ENCODE measurements around the gene RAB3GAP1. TPM values are rescaled to one million over a fixed set of nuclear protein-coding genes. Genes with fewer than 3 reads are reported as not detected.
A peak's percentile ranks its signal among the peaks of the same experiment; 100 is the strongest.
"Not testable (repeated sequence)": the region's sequence is repeated elsewhere in the genome, so short reads cannot be mapped to it uniquely, and the experiment has no call there.

The RAB3GAP1 gene
- total RNA-seq, 1 donor from 2014 or later, result 23.4 TPM

GRCh38 chr2:135030826-135031225 lies 21.3 kb upstream of the RAB3GAP1 start:
- intact Hi-C loops (cut with micrococcal nuclease), result no loop called here
- H3K4me3 Mint-ChIP-seq, result no peak overlapping the region
- no peaks in the 10 kb centered on the region for H3K9me3 Mint-ChIP-seq
- no peaks in the 10 kb centered on the region for H3K36me3 Mint-ChIP-seq (ENCODE audit: low read depth)
- DNase-seq (ENCODE audit: low spot score), result no peak
- no peaks in the 10 kb centered on the region for H3K4me1 Mint-ChIP-seq (ENCODE audit: low read depth)
- H3K27me3 Mint-ChIP-seq (ENCODE audit: insufficient read depth), result peaks cover 4% of the 10 kb centered on the region
- H3K27ac Mint-ChIP-seq, result no peak overlapping the region

- H3K36me3 Mint-ChIP-seq (ENCODE audit: low read depth); H3K9me3 Mint-ChIP-seq; H3K27me3 Mint-ChIP-seq (ENCODE audit: insufficient read depth); DNase-seq (ENCODE audit: low spot score); intact Hi-C loops (cut with micrococcal nuclease); H3K27ac Mint-ChIP-seq; H3K4me3 Mint-ChIP-seq; H3K4me1 Mint-ChIP-seq (ENCODE audit: low read depth): not testable (repeated sequence)
These were observed 18.9 kb upstream of the RAB3GAP1 start for GRCh38 chr2:135033216-135033615.

GRCh38 chr2:135037831-135038230 lies 14.3 kb upstream of the RAB3GAP1 start:
- Mint-ChIP-seq H3K4me1 (ENCODE audit: low read depth) (no peaks in the 10 kb centered on the region), H3K27ac (no peak overlapping the region), H3K9me3 (no peaks in the 10 kb centered on the region), H3K27me3 (ENCODE audit: insufficient read depth) (peaks cover 5% of the 10 kb centered on the region), H3K4me3 (no peak overlapping the region), H3K36me3 (ENCODE audit: low read depth) (no peaks in the 10 kb centered on the region)
- intact Hi-C loops (cut with micrococcal nuclease), result no loop called here
- no peak for DNase-seq (ENCODE audit: low spot score)

GRCh38 chr2:135043345-135043744 lies 8.7 kb upstream of the RAB3GAP1 start:
- DNase-seq (ENCODE audit: low spot score), result no peak
- intact Hi-C loops (cut with micrococcal nuclease), result no loop called here
- no peaks in the 10 kb centered on the region for H3K36me3 Mint-ChIP-seq (ENCODE audit: low read depth)
- peaks cover 7% of the 10 kb centered on the region for H3K27me3 Mint-ChIP-seq (ENCODE audit: insufficient read depth)
- no peaks in the 10 kb centered on the region for H3K9me3 Mint-ChIP-seq
- no peaks in the 10 kb centered on the region for H3K4me1 Mint-ChIP-seq (ENCODE audit: low read depth)
- H3K4me3 Mint-ChIP-seq, result no peak overlapping the region
- no peak overlapping the region for H3K27ac Mint-ChIP-seq

- Mint-ChIP-seq H3K9me3 (no peaks in the 10 kb centered on the region), H3K27me3 (ENCODE audit: insufficient read depth) (peaks cover 2% of the 10 kb centered on the region), H3K4me3 (no peak within 1 kb of the TSS), H3K4me1 (ENCODE audit: low read depth) (peaks cover 15% of the 10 kb centered on the region), H3K36me3 (ENCODE audit: low read depth) (peaks cover 1% of the 10 kb centered on the region), H3K27ac (no peak within 1 kb of the TSS)
- no peak for DNase-seq (ENCODE audit: low spot score)
- intact Hi-C loops (cut with micrococcal nuclease), result no loop called here
These were observed 4.8 kb upstream of the RAB3GAP1 start, which contains the start of gene MAP3K19 for GRCh38 chr2:135047300-135047699. Gene MAP3K19, minus strand, starts transcription at chr2:135047447. Its CDS starts 22,800 bp downstream, at chr2:135024647.

GRCh38 chr2:135048122-135048521 lies 4.0 kb upstream of the RAB3GAP1 start:
- H3K4me3 Mint-ChIP-seq, result no peak overlapping the region
- peaks cover 1% of the 10 kb centered on the region for H3K36me3 Mint-ChIP-seq (ENCODE audit: low read depth)
- H3K9me3 Mint-ChIP-seq, result no peaks in the 10 kb centered on the region
- peaks cover 3% of the 10 kb centered on the region for H3K27me3 Mint-ChIP-seq (ENCODE audit: insufficient read depth)
- DNase-seq (ENCODE audit: low spot score), result no peak
- H3K27ac Mint-ChIP-seq, result no peak overlapping the region
- intact Hi-C loops (cut with micrococcal nuclease), result no loop called here
- peaks cover 21% of the 10 kb centered on the region for H3K4me1 Mint-ChIP-seq (ENCODE audit: low read depth)

GRCh38 chr2:135050132-135050531 lies 2.0 kb upstream of the RAB3GAP1 start:
- H3K27me3 Mint-ChIP-seq (ENCODE audit: insufficient read depth), result peaks cover 1% of the 10 kb centered on the region
- peak overlapping the region; percentile 72 for H3K4me3 Mint-ChIP-seq
- H3K27ac Mint-ChIP-seq, result no peak overlapping the region
- intact Hi-C loops (cut with micrococcal nuclease), result loop anchor here (5.0 kb wide), 4 partner anchors 43 to 1082 kb away; no protein-coding TSS in a partner anchor
- H3K4me1 Mint-ChIP-seq (ENCODE audit: low read depth), result peaks cover 42% of the 10 kb centered on the region
- H3K9me3 Mint-ChIP-seq, result no peaks in the 10 kb centered on the region
- H3K36me3 Mint-ChIP-seq (ENCODE audit: low read depth), result peaks cover 10% of the 10 kb centered on the region
- no peak for DNase-seq (ENCODE audit: low spot score)

- Mint-ChIP-seq H3K27ac (peak overlapping the region; percentile 78), H3K4me1 (ENCODE audit: low read depth) (peaks cover 44% of the 10 kb centered on the region), H3K36me3 (ENCODE audit: low read depth) (peaks cover 12% of the 10 kb centered on the region), H3K27me3 (ENCODE audit: insufficient read depth) (peaks cover 1% of the 10 kb centered on the region), H3K4me3 (peak overlapping the region; percentile 72), H3K9me3 (no peaks in the 10 kb centered on the region)
- intact Hi-C loops (cut with micrococcal nuclease), result loop anchor here (5.0 kb wide), 4 partner anchors 43 to 1082 kb away; no protein-coding TSS in a partner anchor
- no peak for DNase-seq (ENCODE audit: low spot score)
These were observed 1.4 kb upstream of the RAB3GAP1 start for GRCh38 chr2:135050684-135051083.

GRCh38 chr2:135052997-135053474 lies 944 bp downstream of the RAB3GAP1 start:
- intact Hi-C loops (cut with micrococcal nuclease), result loop anchor here (1.0 to 5.0 kb wide), 21 partner anchors 46 to 1331 kb away; partner anchors contain the start of genes CCNT2, CXCR4, MCM6 and R3HDM1
- DNase-seq (ENCODE audit: low spot score), result peak; percentile 16
- peaks cover 18% of the 10 kb centered on the region for H3K36me3 Mint-ChIP-seq (ENCODE audit: low read depth)
- no peaks in the 10 kb centered on the region for H3K9me3 Mint-ChIP-seq
- H3K27me3 Mint-ChIP-seq (ENCODE audit: insufficient read depth), result peaks cover 1% of the 10 kb centered on the region
- H3K4me1 Mint-ChIP-seq (ENCODE audit: low read depth), result peaks cover 61% of the 10 kb centered on the region
- H3K27ac Mint-ChIP-seq, result peak overlapping the region; percentile 99
- peak overlapping the region; percentile 92 for H3K4me3 Mint-ChIP-seq

GRCh38 chr2:135055182-135055786 lies 3.2 kb downstream of the RAB3GAP1 start:
- H3K9me3 Mint-ChIP-seq, result no peaks in the 10 kb centered on the region
- H3K4me3 Mint-ChIP-seq, result peak overlapping the region; percentile 75
- H3K4me1 Mint-ChIP-seq (ENCODE audit: low read depth), result peaks cover 70% of the 10 kb centered on the region
- intact Hi-C loops (cut with micrococcal nuclease), result no loop called here
- peaks cover 1% of the 10 kb centered on the region for H3K27me3 Mint-ChIP-seq (ENCODE audit: insufficient read depth)
- DNase-seq (ENCODE audit: low spot score), result no peak
- no peak overlapping the region for H3K27ac Mint-ChIP-seq
- H3K36me3 Mint-ChIP-seq (ENCODE audit: low read depth), result peaks cover 31% of the 10 kb centered on the region

- H3K27me3 Mint-ChIP-seq (ENCODE audit: insufficient read depth), result peaks cover 1% of the 10 kb centered on the region
- H3K27ac Mint-ChIP-seq, result no peak overlapping the region
- intact Hi-C loops (cut with micrococcal nuclease), result no loop called here
- no peak overlapping the region for H3K4me3 Mint-ChIP-seq
- DNase-seq (ENCODE audit: low spot score), result no peak
- H3K9me3 Mint-ChIP-seq, result no peaks in the 10 kb centered on the region
- H3K4me1 Mint-ChIP-seq (ENCODE audit: low read depth), result peaks cover 60% of the 10 kb centered on the region
- peaks cover 42% of the 10 kb centered on the region for H3K36me3 Mint-ChIP-seq (ENCODE audit: low read depth)
These were observed 4.7 kb downstream of the RAB3GAP1 start for GRCh38 chr2:135056790-135057189.

GRCh38 chr2:135059577-135059976 lies 7.5 kb downstream of the RAB3GAP1 start:
- Mint-ChIP-seq H3K36me3 (ENCODE audit: low read depth) (peaks cover 58% of the 10 kb centered on the region), H3K27me3 (ENCODE audit: insufficient read depth) (no peaks in the 10 kb centered on the region), H3K4me3 (no peak overlapping the region), H3K4me1 (ENCODE audit: low read depth) (peaks cover 39% of the 10 kb centered on the region), H3K27ac (no peak overlapping the region), H3K9me3 (peaks cover 17% of the 10 kb centered on the region)
- intact Hi-C loops (cut with micrococcal nuclease), result no loop called here
- no peak for DNase-seq (ENCODE audit: low spot score)

- H3K4me3 Mint-ChIP-seq, result no peak overlapping the region
- no peaks in the 10 kb centered on the region for H3K27me3 Mint-ChIP-seq (ENCODE audit: insufficient read depth)
- intact Hi-C loops (cut with micrococcal nuclease), result loop anchor here (1.0 kb wide), 1 partner anchor 9 kb away; no protein-coding TSS in a partner anchor
- DNase-seq (ENCODE audit: low spot score), result no peak
- H3K36me3 Mint-ChIP-seq (ENCODE audit: low read depth), result peaks cover 67% of the 10 kb centered on the region
- peaks cover 17% of the 10 kb centered on the region for H3K9me3 Mint-ChIP-seq
- no peak overlapping the region for H3K27ac Mint-ChIP-seq
- peaks cover 21% of the 10 kb centered on the region for H3K4me1 Mint-ChIP-seq (ENCODE audit: low read depth)
These were observed 11.1 kb downstream of the RAB3GAP1 start for GRCh38 chr2:135063210-135063609.

Measured in activated T-helper 1 cell treated with anti-CD3 and anti-CD28 coated beads, Interleukin-12 subunit alpha, Interleukin-12 subunit beta, Interleukin-2, Interleukin-4 antibody, amounts not matched to agents 30 ng/mL and 10 ng/mL and 1 ng/mL, durations not matched to agents 14 hours and 24 hours and 36 hours (primary cell).